ENCODE results near the gene FSD2.
"Not testable (repeated sequence)": the region's sequence is repeated elsewhere in the genome, so short reads cannot be mapped to it uniquely, and the experiment has no call there.

FSD2 gene

DNA sequence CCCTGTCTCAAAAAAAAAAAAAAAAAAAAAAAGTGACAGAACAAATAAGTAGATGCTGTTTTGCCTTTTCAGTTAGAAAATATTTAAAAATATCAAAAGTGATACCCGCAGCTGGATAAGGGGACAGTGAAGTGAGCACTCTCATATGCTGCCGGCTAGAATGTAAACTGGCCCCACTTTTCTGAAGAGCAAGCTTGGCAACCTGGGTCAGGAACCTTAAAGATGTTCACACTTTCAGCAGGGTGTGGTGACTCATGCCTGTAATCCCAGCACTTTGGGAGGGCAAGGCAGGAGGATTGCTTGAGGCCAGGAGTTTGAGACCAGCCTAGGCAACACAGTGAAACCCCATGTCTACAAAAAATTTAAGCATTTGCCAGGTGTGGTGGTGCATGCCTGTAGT lies 17.4 kb downstream of the FSD2 start:
- no peak for DNase-seq

DNA sequence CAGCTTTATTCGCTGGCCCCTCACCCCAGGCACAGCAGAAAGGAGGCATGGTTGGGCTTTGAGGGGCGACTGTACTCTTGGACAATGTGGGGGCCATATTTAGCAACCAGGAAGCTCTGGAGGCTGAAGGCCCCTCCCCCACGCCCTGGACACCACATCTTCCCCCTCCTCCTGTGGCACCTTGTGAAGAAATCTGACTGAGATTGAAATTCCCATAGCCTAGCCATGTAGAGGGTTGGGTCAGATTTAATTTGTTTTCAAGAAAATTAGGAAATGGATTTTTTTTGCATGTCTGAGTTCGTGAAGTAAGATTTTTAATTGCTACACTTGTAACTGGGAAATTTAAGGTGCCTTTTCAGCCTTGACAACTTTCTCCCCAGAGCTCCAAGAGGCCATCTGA lies 24.5 kb downstream of the FSD2 start:
- DNase-seq: no peak

DNA sequence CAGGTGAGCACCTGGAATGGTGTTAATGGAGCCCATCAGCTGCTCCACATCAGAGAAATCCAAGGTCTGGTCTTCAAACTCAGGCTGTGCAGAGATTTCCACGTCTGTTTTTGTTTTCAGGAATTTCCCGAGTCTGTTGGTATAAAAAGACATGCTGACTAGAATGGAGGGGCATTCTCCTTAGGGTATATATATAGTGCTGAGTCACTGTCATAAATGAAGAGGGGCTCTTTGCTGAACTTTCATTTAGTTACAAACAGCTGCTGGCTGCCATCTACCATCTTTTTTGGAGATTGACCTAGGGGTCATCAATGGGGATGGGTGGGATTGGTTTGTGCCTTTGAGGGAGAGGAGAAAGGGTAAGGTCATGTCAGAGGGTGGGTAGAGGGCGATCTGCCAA lies 27.1 kb downstream of the FSD2 start:
- no peak for DNase-seq

DNA sequence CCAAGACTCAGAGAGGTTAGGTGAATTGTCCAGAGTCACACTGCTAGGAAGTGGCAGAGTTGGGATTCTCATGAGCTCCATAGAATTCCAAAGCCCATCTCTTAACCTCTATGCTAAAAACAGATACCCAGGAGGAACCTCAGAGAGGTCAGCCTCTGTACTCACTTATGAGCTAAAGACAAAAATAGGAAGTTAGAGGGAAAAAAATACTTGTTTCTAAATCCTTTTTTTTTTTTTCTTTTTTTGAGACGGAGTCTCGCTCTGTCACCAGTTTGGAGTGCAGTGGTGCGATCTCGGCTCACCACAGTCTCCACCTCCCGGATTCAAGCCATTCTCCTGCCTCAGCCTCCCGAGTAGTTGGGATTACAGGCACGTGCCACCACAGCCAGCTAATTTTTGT lies 31.4 kb downstream of the FSD2 start:
- DNase-seq: no peak

DNA sequence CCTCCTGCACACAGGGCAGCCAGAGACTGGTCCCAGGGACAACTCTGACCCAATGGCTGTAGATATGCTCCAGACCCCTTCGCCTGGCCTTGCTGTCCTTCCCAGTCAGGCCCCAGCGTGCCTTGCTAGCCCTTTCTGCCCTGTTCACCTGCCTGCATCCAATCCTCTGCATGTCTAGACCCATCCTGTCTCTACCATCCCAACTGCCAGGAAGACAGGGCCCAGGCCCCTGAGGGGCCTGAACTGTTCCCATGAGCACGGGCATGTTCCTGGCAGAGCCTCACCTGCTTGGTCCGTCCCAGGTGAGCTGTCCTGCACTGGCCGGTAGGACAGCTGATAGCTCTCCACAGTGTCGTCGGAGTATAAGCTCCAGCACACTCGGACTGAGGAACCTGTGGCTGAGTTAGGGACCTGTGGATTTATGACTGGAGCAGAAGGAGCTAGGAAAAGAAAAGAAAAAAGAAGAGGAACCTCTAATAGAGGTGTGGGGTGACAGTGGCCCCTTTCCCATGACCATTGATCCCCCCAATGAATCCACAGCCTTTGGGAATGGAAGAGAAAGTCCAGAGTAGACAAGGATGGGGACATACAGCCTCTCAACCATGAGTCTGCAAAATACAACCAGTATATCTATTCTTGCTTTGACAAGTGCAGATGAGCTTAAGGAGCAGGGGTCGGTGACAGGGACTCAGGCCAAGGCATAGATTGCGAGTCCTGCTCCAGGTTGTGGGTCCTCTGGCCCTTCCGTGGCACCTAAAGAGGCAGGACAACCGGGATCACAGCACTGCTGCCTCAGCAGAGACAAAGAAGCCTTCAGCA lies 33.9 kb downstream of the FSD2 start:
- DNase-seq: no peak

DNA sequence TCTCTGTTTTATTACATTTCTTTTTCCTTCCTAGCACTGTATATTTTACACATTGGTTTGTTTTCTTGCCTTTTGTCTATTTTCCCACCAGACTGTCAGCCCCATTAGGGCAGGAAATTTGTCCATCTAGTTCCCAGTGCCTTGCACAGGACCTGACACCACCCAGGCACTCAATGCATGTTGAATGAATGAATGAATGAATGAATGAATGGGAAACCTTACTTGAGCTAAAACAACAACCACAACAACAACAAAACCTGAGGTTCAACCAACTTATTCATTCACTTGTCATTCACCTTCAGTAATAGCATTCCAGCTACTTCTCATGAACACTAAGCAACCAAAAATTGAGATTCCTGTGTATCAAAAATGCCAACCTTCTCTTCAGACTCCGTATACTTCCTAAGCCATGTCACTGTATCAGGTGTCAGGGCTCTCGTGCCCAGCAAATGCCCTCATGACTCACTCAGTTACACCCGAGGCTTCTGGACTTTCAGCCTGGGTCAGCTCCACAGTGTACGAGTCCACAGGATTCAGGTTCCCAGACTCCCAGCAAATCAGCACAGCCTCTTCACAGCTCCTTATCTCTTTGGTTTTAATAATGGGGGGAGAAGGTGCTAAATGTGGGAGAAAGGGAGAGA lies 37.3 kb downstream of the FSD2 start:
- no peak for DNase-seq

DNA sequence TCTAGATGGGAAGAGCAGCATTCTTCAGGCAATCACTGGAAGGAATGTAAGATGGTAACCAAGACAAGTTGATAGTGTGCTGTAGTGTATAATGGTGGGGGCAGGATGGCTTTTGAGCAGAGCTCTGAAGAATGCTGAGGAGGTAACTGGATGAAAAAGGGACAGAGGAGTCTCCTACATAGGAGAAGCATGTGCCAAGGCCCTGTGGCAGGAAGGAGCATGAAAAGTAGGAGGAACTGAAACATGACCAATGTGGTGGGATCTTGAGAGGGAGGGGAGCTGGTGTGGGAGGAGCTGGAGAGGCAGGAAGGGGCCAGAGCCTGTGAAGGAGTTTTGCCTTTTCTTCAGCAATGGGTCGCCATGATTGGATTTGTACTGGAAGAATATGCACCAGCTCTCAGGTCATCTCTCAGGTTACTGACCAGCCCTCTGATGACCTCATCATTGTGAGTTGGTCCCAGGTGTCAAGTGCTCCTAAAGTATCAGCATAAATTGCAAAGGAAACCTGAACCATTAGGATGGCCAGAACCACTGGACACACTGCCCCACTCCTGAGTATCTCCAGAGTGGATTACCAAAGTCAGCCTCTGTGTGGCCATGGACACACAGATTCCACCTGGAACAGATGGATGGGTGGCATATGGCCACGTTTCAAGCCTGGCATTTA lies 38.6 kb downstream of the FSD2 start:
- no peak for DNase-seq

DNA sequence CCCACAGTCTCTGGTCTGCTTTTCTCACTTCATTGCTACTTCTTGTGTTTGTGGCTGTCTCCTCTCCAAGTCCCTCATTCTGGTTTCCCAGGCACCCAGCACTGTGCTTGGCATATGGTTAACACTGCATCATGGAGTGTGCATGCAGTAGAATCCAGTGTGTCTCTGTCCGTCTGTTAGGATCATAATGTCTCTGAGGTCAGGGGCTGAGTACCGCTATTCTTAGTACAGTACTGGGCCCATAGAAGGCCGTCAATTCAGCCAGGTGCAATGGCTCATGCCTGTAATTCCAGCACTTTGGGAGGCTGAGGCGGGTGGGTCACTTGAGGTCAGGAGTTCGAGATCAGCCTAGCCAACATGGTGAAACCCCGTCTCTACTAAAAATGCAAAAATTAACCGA lies 39.7 kb downstream of the FSD2 start:
- not testable (repeated sequence) for DNase-seq

DNA sequence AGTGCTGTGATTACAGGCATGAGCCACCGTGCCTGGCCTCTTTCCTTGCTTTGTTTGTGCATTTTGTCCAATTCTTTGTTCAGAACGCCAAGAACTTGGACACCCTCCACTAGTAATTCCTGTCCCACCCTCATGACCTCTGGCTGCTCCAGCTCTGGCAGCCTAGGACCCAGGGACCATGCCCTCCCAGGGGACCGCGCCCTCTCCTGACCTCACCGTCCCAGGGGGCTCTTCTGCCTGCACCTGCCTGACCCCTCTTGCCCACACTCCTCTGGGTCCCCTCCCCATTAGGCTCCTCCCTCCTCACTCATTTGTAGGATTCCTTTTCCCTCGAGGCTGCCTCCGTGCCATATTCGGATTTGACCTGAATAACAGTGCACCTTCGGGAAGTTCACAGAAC lies 41.1 kb downstream of the FSD2 start:
- DNase-seq: no peak

DNA sequence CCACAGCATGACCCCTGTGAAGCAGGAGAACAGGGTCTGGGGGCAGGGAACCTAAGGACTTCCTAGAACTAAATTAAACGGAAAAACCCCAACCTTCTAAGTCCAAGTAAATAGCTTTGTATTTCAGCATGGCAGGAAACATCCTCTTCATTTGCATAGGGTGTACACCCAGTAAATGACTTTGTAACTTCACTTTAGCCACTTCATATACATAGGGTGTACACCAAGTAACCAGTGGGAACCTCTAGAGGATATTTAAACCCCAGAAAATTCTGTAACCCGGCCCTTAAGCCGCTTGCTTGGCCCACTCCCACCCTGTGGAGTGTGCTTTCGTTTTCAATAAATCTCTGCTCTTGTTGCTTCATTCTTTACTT lies 41.8 kb downstream of the FSD2 start:
- no peak for DNase-seq

DNA sequence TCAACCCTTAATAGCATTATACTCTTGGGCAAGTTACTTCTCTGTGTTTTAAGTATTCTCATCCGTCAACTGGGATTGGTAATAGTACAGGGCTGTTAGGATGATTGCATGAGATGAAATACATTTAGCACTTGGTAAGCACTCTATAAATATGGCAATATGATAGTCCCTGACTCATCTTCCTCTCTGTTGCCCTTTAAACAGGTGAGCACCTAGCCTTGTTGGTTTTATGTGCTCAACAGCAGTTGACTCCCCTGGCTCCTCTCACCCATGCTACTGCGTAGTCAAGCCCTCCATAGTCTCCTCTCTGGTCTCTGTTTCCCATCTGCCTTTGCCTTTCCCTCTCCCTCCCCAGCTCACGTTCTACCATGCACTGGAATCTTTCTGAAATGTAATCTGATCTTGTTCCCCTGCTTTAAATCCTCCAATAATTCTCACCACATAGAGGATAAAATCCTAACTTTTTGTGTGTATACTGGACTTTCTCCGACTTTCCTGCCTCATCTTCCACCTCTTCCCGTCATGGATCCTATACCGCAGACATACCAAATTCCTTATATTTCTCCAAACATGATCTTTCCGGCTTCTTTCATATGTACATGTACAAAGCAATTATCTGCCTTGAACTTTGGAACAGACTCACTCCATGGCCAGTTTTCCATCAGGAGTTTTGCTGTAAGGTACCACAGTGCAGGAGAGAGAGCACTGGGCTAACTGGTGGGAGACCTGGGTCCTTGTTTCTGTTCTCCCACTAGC lies 42.3 kb downstream of the FSD2 start:
- no peak for DNase-seq

DNA sequence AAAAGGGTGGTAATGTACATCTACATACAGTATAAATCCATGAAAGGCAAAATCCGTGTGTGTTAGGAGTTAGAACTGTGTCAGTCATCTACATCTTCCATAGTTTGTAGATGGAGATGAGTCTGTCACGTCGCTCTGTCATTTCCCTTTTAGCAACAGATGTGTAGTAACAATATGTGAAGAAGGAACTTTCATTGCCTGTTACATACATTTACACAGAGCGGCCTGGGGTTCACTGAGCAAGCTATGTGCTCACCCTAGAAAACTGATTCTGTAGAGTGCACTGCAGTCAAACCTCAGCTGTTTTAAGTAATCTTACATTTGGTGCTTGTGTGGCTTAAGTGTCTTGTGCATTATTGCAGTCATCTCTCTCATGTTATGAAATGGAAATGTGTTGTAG lies 54.6 kb downstream of the FSD2 start:
- DNase-seq: no peak

DNA sequence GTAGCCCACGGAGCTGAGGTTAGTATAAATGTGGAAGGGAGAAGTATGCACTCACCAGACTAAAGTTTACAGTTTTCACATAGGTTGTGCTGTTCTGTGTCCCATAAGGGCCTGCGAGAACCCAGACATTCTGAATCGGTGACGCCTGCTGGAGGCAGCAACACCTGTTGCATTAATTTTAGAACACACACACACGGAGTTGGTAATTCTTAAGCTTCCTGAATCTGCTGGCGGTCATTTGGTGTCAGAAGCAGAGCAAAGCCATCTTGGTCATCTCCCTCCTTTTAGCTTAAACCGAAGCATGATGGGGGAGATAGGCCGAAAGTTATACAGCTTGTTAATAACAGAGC lies 55.1 kb downstream of the FSD2 start:
- DNase-seq: no peak

DNA sequence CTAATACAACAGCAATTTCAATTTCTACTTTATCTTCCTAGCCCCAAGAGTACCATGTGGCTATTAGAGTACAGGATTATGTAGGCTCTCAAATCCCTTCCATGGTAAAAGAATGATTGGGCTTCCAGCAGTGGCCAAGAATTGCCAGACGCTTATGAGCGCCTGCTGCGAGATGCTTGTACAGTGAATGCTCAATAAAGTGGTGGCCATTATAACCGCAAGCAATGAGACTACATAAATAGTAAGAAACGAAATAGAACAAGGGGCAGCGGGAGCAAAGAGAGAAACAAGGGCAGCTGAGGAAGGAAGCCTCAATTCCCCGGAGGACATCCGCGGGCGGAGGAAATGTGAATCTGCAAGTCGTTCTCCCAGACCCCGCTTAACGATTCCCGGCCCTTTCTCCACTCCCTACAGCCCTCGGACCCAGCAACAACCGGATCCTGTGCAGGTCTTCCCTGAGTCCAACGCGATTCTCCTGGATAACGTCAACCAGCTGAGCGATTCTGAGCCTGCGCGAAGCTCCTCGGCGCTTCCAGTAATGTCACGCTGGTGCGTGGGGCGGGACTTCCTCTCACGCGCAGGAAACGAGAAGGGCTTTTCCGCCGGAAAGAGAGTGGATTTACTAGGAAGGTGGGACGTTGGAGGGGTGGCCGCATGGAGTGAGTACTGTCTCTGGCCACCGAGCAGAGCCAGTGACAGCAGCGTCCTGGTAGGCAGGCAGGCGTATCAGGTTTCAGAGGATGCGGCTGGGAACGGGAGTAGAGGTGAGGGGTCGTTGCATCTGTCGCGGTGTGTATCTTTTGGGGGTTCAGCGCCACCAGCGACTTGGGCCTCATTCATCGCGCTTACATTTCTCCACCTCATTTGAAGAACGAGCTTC lies 55.7 kb downstream of the FSD2 start:
- DNase-seq: peak; percentile 80

DNA sequence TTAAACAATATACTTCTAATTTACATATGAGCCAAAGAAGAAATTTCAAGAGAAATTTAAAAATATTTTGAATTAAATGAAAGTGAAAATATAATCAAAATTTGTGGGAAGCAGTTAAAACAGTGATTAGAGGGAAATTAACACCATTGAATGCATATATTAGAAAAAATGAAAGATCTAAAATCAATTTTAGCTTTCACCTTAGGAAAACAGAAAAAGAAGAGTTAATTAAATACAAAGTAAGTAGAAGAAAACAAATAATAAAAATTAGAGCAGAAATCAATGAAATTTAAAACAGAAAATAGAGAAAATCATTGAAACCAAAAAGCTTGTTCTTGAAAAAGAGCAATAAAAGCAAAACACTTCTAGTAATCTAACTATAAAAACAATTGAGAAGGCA lies 57.6 kb downstream of the FSD2 start:
- no peak for DNase-seq

DNA sequence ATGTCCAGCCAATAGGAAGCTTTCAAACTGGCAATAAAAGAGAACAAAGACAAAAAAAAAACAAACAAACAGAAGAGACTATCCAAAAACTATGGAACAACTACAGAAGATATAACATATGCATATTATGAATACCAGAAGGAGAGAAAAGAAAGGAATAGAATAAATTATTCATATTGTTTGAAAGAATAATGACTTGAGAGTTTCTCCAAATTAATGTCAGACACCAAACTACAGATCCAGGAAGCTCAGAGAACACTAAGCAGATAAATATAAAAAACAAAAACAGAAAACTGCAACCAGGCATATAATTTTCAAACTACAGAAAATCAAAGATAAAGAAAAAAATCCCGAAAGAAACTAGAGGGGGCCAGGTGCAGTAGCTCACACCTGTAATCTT lies 62.1 kb downstream of the FSD2 start:
- no peak for DNase-seq

DNA sequence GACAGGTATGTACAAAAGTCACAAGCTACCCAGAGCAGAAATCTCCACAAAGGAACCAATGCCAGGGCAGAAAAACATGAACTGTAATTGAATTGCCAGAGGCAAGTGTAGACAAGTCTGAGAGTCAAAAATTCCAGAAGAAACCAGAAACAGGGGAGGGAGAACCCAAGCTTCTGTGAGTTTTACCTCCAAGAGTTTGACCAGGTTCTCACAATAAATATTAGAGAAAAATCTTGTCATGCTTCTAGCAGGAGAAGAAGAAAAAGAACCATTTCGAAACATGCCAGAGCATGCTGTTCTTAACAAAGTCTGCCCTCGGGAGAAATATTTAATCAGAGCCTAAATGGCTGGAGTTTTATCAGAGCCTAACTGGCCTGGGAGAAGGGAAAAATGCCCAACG lies 63.7 kb downstream of the FSD2 start:
- DNase-seq: no peak

DNA sequence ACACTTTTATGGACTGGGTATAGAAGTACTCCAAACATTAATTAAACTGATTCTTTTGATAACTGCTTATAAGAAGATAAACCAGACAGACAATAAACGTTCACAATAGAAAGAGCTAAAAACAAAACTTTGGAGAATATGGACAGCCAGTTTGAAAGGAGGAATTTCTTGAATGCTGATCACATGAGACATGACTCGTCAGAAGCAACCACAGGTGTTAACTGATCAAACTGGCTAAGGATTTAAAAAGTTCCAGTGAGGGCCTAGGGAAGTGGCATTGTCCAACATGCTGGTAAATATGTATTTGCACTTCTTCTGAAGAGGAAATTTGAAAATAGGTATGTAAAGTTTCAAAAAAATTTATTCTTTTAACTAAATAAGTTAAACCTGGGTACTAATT lies 66.8 kb downstream of the FSD2 start:
- no peak for DNase-seq

DNA sequence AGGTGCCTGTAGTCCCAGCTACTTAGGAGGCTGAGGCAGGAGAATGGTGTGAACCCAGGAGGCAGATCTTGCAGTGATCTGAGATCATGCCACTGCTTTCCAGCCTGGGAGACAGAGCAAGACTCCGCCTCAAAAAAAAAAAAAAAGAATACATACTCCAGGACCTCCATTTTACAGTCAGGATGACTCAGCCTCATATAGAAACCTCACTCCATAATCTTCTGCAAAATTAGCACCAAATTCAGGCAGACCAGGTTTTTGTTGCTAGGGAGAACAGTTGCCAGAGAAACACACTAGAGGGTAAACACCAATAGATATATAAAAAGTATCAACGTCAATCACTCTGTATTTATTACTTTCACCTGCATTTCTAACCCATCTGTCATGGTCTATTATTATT lies 67.9 kb downstream of the FSD2 start:
- DNase-seq: no peak

DNA sequence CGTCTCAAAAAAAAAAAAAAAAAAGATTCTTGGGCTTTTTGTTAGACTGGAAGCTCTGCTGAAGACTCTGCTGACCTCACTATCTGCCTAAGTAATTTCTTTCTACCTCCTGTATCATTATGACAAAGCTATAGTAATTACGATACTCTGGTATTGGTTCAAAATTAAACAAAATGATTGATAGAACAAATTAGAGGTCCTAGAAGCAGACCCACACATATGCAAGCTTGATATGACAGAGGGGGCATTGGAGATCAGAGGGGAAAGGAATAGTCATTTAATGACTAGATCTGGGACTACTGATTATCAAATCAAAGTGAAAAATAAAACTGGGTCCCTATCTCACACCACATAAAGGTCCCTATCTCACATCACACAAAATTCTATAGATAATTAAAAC lies 74.3 kb downstream of the FSD2 start:
- DNase-seq: no peak

DNA sequence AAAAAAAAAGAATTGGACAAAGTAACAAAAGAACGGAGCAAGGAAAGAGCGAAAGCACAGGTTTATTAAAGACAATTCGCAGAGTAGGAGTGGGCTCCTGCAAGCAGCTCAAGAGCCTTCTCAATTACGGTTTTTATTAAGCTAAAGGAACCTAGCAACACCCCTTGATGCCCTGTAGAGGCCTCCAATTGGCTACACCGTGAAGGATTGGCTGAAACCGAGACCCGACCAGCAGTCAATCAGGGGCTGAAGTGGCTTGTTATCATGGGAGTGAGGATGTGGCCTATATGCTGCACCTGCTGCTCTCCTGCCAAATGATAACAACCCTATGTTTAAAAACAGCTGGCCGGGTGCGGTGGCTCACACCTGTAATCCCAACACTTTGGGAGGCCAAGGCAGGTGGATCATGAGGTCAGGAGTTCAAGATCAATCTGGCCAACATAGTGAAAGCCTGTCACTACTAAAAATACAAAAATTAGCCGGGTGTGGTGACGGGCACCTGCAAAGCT lies 75.8 kb downstream of the FSD2 start:
- no peak for DNase-seq

DNA sequence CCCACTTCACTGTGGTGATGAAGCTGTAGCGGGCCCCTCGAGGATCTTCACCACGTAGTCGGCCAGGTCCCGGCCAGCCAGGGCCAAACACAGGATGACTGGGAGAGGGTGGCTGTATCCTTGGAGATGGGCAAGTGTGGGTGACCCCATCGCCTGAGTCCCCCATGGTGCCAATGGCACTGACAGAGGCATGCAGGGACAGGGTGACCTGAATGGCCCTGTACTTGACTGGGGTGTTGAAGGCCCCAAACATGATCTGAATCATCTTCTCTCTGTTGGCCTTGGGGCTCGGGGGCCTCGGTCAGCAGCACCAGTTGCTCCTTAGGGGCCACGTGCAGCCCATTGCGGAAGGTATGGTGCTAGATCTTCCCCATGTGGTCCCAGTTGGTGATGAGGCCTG lies 79.1 kb downstream of the FSD2 start:
- no peak for DNase-seq

DNA sequence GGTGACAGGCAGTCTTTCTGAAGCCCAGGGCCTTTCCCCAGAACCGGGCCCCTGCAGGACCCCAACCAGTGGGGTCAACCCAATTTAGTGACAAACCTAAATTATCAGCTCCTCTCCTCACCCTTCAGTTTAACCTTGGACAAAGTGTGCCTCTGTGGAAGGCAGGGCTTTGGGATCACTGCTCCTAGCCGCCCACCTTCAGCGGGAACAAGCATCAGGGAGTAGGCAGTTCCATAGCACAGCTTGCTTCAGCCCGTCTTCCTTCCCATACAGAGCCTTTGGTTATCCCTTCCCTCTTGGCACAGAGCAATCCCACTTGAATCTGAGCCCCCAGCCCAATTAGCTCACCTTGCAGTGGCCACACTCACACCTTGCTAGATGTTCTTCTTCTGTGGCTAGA lies 90.9 kb downstream of the FSD2 start:
- no peak for DNase-seq

Measured in NCI-H1048 (cell line).